DND-41 (cell line): ENCODE measurements around the gene XKR8.

Source experiments
- CTCF ChIP-seq: IDR thresholded peaks from 2 replicates; pipeline ENCODE4 v1.5.1; 2012; ENCODE audit warnings: borderline replicate concordance, low read length, moderate library complexity, mild to moderate bottlenecking; ENCODE audit not compliant: poor library complexity, severe bottlenecking; ENCODE audit errors: extremely low read depth
- EZH2 ChIP-seq: IDR thresholded peaks from 3 replicates; pipeline ENCODE4 v1.6.1; 2012; ENCODE audit warnings: borderline replicate concordance, low read depth, mild to moderate bottlenecking, moderate library complexity, low read length, inconsistent platforms; ENCODE audit not compliant: severe bottlenecking

GRCh38 chr1:27940297-27940696 is 19.5 kb upstream of the XKR8 start:
- TF ChIP-seq CTCF, result peak; percentile 64
- no peak for TF ChIP-seq EZH2
